HG03175 (cell line): ENCODE data around the gene HOATZ.

Experiments used
- ATAC-seq: cut with Tn5 transposase; IDR thresholded peaks from one replicate; pipeline ENCODE4 v1.9.1; 2021; ENCODE audit warnings: mild to moderate bottlenecking, moderate library complexity; ENCODE audit not compliant: unreplicated experiment

HOATZ gene

GRCh38 chr11:111574373-111575225 lies 60.0 kb downstream of the HOATZ start:
- peak; percentile 56 for ATAC-seq

- no peak for ATAC-seq
These were observed 61.2 kb downstream of the HOATZ start for GRCh38 chr11:111575740-111576139.

GRCh38 chr11:111577821-111578220 lies 63.2 kb downstream of the HOATZ start:
- ATAC-seq = no peak

DNA sequence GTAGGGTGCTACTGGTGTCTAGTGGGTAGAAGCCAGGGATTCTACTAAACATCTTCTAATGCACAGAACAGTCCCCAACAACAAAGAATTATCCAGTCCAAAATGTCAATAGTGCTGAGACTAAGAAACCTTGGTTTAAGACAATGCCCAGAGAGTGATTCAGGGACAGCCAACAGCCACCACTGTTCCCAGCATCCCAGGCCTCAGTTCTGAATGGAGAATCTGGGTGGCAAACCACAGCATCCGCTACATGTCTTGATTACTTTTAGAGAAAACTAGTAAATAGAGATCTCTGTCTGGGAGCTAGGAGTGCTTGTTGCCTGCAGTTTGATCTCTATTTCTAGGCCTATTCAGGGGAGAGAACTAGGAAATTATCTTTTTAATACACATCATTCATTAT lies 66.8 kb downstream of the HOATZ start:
- ATAC-seq = no peak

DNA sequence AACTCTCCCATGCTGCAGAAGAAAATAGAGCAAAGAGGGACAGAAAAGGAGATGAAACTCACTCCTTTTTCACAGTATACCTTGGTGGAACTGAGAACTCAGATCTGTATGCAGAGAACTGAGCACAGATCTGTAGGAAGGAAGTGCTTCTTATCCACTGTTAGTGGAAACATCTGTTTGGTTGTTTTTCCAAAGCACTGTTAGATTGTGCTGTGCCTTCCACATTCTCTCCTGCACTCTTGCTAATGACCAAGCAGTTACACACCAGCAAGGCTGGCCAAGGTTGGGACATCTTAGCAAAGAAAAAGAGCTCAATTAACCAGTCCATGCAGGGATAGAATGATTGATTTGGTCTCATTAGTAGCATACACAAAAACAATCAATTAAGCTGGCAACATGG lies 67.6 kb downstream of the HOATZ start:
- ATAC-seq = no peak

DNA sequence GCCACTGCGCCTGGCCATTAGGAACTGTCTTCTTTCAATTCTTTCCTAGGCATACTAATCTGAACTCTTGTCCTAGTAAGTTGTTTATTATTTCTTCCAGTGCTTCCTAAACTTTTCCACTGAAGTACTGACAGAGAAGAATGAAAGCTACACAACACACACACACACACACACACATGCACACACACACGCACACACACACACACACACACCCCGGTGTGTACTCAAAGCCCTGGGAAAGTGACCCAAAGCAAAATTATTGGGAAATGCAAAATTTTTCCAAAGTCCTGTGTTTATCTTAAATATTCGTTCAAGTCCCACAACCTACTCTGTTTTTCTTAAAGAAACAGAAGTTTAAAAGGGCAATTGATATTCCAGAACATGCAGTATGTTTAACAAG lies 68.3 kb downstream of the HOATZ start:
- ATAC-seq = no peak

DNA sequence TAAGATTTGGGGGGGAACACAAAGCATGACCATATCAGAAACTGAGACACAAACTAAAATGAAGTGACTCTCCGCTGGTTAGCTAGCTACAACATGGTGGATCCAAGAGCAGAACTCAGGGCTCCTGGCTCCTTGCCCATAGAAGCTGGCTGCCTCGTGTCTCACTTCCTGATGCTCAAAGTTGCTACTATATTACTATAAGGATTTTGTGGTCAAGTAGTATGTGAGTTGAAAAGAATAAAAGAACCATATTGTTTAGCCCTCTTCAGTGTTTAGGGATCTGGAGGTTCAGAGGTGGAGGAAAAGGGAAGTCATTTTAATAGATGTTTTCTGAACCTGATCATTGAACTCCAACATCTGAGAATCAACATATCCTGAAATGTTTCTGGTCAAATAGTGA lies 70.8 kb downstream of the HOATZ start:
- ATAC-seq = no peak

DNA sequence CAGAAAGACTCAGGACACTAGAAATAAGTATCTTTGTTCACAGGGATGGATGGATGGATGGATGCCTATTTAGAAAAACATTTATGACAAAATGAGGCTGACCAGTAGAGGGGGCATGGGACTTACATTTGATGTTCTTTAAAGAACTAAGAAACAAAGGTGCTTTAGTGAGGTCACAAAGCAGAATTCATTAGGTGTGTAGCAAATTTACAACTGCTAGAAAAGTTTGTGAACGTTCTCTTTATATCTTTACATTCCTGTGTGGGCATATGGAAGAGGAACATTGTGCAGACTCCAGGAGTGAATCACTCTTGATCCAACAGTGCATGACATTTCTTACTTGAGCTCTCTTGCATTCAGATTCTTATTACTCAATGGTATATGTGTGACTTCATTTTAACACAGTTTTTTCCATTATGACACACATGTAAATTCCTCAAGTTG lies 71.8 kb downstream of the HOATZ start:
- peak; percentile 59 for ATAC-seq
